ENCODE data around the gene CDK14.

DNA sequence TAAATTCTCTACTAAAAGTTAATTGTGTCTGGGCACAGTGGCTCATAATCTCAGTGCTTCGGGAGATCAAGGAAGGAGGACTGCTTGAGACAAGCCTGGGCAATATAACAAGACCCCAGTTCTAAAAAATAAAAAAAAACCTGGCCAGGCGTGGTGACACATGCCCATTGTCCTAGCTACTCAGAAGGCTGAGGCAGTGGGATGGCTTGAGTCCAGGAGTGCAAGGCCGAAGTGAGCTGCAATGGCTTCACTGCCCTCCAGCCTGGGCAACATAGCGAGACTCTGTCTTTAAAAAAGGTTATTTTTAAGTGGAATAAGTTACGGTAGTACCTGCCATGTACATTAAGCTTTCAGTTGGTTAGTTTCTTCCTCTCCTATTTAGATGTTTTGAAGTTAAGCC lies 28.9 kb downstream of the CDK14 start:
- TF ChIP-seq, protein P1, sequence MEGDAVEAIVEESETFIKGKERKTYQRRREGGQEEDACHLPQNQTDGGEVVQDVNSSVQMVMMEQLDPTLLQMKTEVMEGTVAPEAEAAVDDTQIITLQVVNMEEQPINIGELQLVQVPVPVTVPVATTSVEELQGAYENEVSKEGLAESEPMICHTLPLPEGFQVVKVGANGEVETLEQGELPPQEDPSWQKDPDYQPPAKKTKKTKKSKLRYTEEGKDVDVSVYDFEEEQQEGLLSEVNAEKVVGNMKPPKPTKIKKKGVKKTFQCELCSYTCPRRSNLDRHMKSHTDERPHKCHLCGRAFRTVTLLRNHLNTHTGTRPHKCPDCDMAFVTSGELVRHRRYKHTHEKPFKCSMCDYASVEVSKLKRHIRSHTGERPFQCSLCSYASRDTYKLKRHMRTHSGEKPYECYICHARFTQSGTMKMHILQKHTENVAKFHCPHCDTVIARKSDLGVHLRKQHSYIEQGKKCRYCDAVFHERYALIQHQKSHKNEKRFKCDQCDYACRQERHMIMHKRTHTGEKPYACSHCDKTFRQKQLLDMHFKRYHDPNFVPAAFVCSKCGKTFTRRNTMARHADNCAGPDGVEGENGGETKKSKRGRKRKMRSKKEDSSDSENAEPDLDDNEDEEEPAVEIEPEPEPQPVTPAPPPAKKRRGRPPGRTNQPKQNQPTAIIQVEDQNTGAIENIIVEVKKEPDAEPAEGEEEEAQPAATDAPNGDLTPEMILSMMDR (IDR thresholded peaks at IDR 0.05; ENCODE audit: borderline replicate concordance, extremely low read depth, low read length, poor library complexity, severe bottlenecking): no peak
- TF ChIP-seq EZH2 (IDR thresholded peaks at IDR 0.05; ENCODE audit: borderline replicate concordance, low read depth, low read length, severe bottlenecking): no peak

Data from DND-41 (cell line).